Suprapubic skin (tissue), 4 donors: ENCODE results near the gene EIF2S2. TPM values are rescaled to one million over a fixed set of nuclear protein-coding genes. Genes with fewer than 3 reads are reported as not detected.

ENCODE experiments used
- DNase-seq, 2 donors: peaks; one replicate each; pipeline ENCODE4 v3.0.0-alpha.2; 2019; ENCODE audit warnings: low spot score in 2 of 2
- H3K27ac ChIP-seq: fragments of 200-600 bp; sonication (generic); one replicate; pipeline ENCODE4 v1.5.1; 2019
- H3K27me3 ChIP-seq: fragments of 200-600 bp; sonication (generic); one replicate; pipeline ENCODE4 v1.5.1; 2019
- H3K36me3 ChIP-seq: fragments of 200-600 bp; sonication (generic); one replicate; pipeline ENCODE4 v1.5.1; 2019
- H3K4me1 ChIP-seq: fragments of 200-600 bp; sonication (generic); one replicate; pipeline ENCODE4 v1.5.1; 2019
- H3K4me3 ChIP-seq: fragments of 200-600 bp; sonication (generic); one replicate; pipeline ENCODE4 v1.5.1; 2019; ENCODE audit warnings: mild to moderate bottlenecking
- H3K9me3 ChIP-seq: fragments of 200-600 bp; sonication (generic); one replicate; pipeline ENCODE4 v1.5.1; 2019
- EP300 ChIP-seq: sonication (generic); formaldehyde crosslinking; IDR thresholded peaks from one replicate; pipeline ENCODE4 v1.6.1; 2017; ENCODE audit warnings: antibody characterized with exemption
- POLR2A ChIP-seq, 2 donors: fragments of 450-650 bp; IDR thresholded peaks; one replicate each; pipeline ENCODE4 v1.6.1; 2017; ENCODE audit warnings: antibody characterized with exemption in 2 of 2, mild to moderate bottlenecking in 2 of 2, moderate library complexity in 2 of 2
- POLR2AphosphoS5 ChIP-seq, 3 donors: sonication (generic); formaldehyde crosslinking; IDR thresholded peaks; one replicate each; pipeline ENCODE4 v1.6.1; 2017; ENCODE audit warnings: antibody characterized with exemption in 3 of 3
- WGBS: methylation state at CpG from one replicate; pipeline ENCODE4 v1.1.5; 2018; 5-methylcytosine and 5-hydroxymethylcytosine counted together
- total RNA-seq, 4 donors: library from RNA; depleted of rRNA; stranded (reverse); fragments of >200 nt; gene quantifications; one replicate each; pipeline ENCODE4 v1.1.0, GENCODE V29; 2016
- TF ChIP-seq, protein P1 (sequence below), 2 donors: fragments of 200-600 bp in 1 of 2; fragments of 450-650 bp in 1 of 2; sonication (generic) in 1 of 2; IDR thresholded peaks; one replicate each; pipeline ENCODE4 v1.5.1; 2016 to 2019; ENCODE audit warnings: antibody characterized with exemption in 2 of 2, mild to moderate bottlenecking in 1 of 2, moderate library complexity in 1 of 2

The EIF2S2 gene
- total RNA-seq, 4 donors from 2014 or later = 23.7 to 38.8 (median 38.4) TPM

DNA sequence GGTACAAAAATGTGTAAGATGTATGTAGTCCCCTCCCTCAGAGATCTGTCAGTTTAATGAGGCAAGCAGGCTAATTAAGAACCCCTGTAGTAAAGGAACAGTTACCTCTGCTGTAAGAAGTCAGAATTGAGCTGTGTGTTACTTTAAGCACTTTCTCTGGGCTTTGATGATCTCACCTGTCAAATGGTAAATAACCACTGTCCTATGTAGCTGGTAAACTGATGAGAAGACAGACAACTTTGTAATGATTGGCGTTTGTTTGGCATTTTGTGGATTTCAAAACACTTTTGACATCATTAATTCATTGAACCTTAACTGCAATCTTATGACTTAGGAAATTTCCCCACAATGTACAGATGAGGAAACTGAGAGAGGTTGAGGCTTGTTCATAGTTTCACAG is 62.7 kb downstream of the EIF2S2 start:
- Histone ChIP-seq H3K27me3 (no peaks in the 10 kb centered on the region), H3K9me3 (no peaks in the 10 kb centered on the region), H3K4me1 (peaks cover 29% of the 10 kb centered on the region), H3K36me3 (no peaks in the 10 kb centered on the region), H3K27ac (no peak overlapping the region), H3K4me3 (no peak overlapping the region)
- no peak for DNase-seq
- no peak for TF ChIP-seq EP300
- TF ChIP-seq, protein P1, sequence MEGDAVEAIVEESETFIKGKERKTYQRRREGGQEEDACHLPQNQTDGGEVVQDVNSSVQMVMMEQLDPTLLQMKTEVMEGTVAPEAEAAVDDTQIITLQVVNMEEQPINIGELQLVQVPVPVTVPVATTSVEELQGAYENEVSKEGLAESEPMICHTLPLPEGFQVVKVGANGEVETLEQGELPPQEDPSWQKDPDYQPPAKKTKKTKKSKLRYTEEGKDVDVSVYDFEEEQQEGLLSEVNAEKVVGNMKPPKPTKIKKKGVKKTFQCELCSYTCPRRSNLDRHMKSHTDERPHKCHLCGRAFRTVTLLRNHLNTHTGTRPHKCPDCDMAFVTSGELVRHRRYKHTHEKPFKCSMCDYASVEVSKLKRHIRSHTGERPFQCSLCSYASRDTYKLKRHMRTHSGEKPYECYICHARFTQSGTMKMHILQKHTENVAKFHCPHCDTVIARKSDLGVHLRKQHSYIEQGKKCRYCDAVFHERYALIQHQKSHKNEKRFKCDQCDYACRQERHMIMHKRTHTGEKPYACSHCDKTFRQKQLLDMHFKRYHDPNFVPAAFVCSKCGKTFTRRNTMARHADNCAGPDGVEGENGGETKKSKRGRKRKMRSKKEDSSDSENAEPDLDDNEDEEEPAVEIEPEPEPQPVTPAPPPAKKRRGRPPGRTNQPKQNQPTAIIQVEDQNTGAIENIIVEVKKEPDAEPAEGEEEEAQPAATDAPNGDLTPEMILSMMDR (IDR thresholded peaks at IDR 0.05) = no peak
- TF ChIP-seq POLR2AphosphoS5 (IDR thresholded peaks at IDR 0.05) = no peak
- 83% methylated on average over 1 of the region's 1 CpG for WGBS

DNA sequence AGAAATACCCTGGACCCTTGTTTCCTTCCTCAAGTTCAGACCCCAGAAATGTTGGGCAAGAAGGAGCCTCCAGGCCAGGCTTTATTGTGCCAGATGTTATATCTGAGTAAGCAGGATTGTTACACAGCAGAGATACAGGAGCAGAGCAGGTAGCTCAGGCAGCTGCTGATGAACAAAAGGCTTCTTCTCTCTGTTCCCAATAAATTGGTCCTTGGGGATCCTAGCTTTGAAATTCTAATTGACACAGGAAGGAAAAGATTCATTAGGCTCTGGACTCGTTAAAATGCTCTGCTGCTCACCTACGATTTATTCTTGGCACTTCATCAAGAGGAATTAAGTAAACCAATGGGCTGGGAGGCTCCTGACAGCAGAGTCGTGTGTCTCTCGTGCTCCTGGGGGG is 64.1 kb downstream of the EIF2S2 start:
- DNase-seq = no peak
- Histone ChIP-seq H3K27me3 (no peaks in the 10 kb centered on the region), H3K4me1 (peaks cover 29% of the 10 kb centered on the region), H3K36me3 (no peaks in the 10 kb centered on the region), H3K9me3 (no peaks in the 10 kb centered on the region), H3K4me3 (no peak overlapping the region), H3K27ac (no peak overlapping the region)
- WGBS = 68% methylated on average over 4 of the region's 4 CpGs
- no peak for TF ChIP-seq EP300
- TF ChIP-seq POLR2AphosphoS5 (IDR thresholded peaks at IDR 0.05) = no peak
- no peak for TF ChIP-seq POLR2A (IDR thresholded peaks at IDR 0.05)
- TF ChIP-seq, protein P1 (IDR thresholded peaks at IDR 0.05) = no peak

DNA sequence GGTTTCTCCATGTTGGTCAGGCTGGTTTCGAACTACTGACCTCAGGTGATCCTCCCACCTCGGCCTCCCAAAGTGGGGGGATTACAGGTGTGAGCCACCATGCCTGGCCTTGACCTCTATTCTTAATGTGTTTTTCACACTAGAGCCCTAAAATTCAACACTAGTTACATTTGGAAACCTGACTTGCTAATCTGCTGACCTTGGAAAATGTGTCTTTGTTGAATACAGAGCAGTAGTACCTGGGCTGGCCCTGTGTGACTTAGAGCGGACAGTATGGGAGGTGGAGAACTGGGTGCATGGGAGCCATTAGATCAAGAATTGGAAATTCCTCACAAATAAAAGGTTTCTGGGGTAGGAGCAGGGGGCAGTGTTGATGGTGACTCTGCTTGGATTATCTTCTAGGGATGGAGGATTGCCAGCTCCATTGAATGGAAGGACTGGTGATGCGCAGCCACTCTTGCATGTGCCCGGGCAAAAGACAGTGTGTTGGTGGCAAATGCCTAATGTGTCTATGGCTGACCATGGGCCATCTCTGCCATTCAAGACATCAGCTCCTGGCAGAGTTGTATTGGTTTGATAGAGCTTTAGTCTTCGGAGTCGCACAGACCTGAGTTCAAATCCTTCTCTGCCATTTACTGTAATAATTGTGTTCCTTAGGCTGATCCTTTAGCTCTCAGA is 64.9 kb downstream of the EIF2S2 start:
- 97% methylated on average over 7 of the region's 7 CpGs for WGBS

DNA sequence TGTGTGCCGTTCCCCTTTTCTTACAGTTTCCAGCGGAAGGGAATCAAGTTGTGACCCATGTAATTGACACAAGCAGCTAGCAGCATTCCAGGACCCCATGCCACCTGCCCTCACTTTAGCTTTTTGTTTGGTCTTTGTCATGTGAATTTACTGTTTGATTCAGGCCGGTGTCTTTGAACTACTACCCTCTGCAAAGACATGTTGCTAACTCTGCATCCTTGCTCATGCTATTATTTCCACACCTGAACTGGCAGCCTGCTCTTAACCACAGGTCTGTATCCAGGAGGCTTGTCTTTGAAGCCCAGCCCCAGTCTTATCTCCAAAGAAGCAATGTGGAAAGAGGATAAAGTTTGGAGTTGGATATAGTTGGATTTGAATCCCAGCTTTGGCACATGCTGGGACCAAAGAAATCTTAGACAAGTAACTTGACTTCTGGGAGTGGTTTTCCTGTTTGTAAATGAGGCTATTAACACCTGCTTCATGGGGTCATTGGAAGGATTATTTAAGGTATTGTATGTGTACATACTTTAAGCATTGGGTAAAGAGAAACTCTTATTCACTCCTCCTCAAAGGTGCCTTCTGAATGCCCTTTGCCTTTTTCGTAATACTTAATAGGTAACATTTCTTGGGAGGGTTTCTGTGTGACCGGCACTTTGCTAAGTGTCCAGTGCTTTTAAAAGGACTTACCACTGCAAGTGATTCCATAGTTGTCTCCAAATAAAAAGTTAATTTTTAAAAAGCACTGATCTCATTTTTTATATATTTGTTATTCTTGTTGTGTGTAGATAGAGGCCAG is 65.9 kb downstream of the EIF2S2 start:
- Histone ChIP-seq H3K27ac (no peak overlapping the region), H3K27me3 (no peaks in the 10 kb centered on the region), H3K9me3 (no peaks in the 10 kb centered on the region), H3K4me1 (peaks cover 20% of the 10 kb centered on the region), H3K36me3 (no peaks in the 10 kb centered on the region), H3K4me3 (no peak overlapping the region)
- no peak for DNase-seq
- WGBS = 90% methylated on average over 5 of the region's 5 CpGs
- TF ChIP-seq POLR2AphosphoS5 (IDR thresholded peaks at IDR 0.05) (no peak), EP300 (no peak), POLR2A (IDR thresholded peaks at IDR 0.05) (no peak)

More for the DNA sequence above, 64.9 kb downstream of the EIF2S2 start:
- TF ChIP-seq POLR2A (IDR thresholded peaks at IDR 0.05) = no peak
- TF ChIP-seq EP300 = no peak
- no peak for TF ChIP-seq POLR2AphosphoS5 (IDR thresholded peaks at IDR 0.05)
- TF ChIP-seq, protein P1 (IDR thresholded peaks at IDR 0.05) = no peak
- H3K27me3 ChIP-seq = no peaks in the 10 kb centered on the region
- H3K27ac ChIP-seq = no peak overlapping the region
- no peaks in the 10 kb centered on the region for H3K36me3 ChIP-seq
- DNase-seq = no peak
- H3K4me3 ChIP-seq = no peak overlapping the region
- no peaks in the 10 kb centered on the region for H3K9me3 ChIP-seq
- H3K4me1 ChIP-seq = peaks cover 26% of the 10 kb centered on the region

DNA sequence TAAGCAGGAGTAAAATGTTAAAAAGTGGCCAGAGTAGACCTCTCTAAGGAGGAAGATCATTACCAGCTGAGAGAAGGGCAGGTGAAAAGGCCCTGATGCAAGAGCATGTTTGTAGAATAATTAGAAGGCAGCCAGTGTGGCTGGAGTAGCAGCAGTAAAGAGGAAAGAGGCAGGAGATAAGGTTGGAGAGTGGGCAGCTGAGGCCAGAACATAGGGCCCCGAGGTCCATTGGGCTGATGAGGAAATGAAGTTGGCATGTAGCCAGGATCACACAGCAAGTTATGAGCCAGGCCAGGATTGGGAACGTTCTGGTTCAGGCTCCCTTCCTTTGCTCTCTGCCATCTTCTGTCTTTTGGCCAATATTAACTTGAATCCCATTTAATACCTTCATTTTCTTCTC is 66.7 kb downstream of the EIF2S2 start:
- Histone ChIP-seq H3K36me3 (no peaks in the 10 kb centered on the region), H3K9me3 (no peaks in the 10 kb centered on the region), H3K4me3 (no peak overlapping the region), H3K4me1 (peaks cover 18% of the 10 kb centered on the region), H3K27me3 (no peaks in the 10 kb centered on the region), H3K27ac (no peak overlapping the region)
- 4% methylated on average over 2 of the region's 2 CpGs for WGBS
- DNase-seq = no peak
- TF ChIP-seq POLR2AphosphoS5 (IDR thresholded peaks at IDR 0.05) (no peak), EP300 (no peak), POLR2A (IDR thresholded peaks at IDR 0.05) (no peak)
- TF ChIP-seq, protein P1 (IDR thresholded peaks at IDR 0.05) = no peak
